Calu3 (cell line): ENCODE results near the gene OR10V1. TPM values are rescaled to one million over a fixed set of nuclear protein-coding genes. Genes with fewer than 3 reads are reported as not detected.

ENCODE experiments used
- Bru-seq: library from RNA; stranded (reverse); fragments of 400-500 nt; gene quantifications from one replicate; lab custom pipeline; 2021; lab: Mats Ljungman, UMichigan
- BruChase-seq, 2 experiments: library from RNA; stranded (reverse); fragments of 400-500 nt; gene quantifications; one replicate each; lab custom pipeline; 2021; lab: Mats Ljungman, UMichigan
- BruUV-seq: library from RNA; stranded (reverse); fragments of 400-500 nt; replicated peaks from 2 replicates; lab custom pipeline; 2021; lab: Mats Ljungman, UMichigan
- CTCF ChIA-PET: fragments of 300-600 bp; sonication (Branson Sonifier 250); formaldehyde crosslinking; loops from one replicate; lab custom pipeline; 2022; ENCODE audit warnings: antibody characterized with exemption; lab: Charles Lee
- DNase-seq: peaks from one replicate; pipeline ENCODE4 v3.0.0; 2022
- H3K27ac Mint-ChIP-seq: one replicate; pipeline ENCODE4 v1.8.0; 2022; ENCODE audit warnings: mixed read lengths; ENCODE audit not compliant: unreplicated experiment
- H3K27me3 Mint-ChIP-seq: one replicate; pipeline ENCODE4 v1.8.0; 2022; ENCODE audit warnings: mixed read lengths; ENCODE audit not compliant: unreplicated experiment
- H3K36me3 Mint-ChIP-seq: one replicate; pipeline ENCODE4 v1.8.0; 2022; ENCODE audit warnings: mild to moderate bottlenecking, moderate library complexity, mixed read lengths; ENCODE audit not compliant: insufficient read depth, unreplicated experiment
- H3K4me1 Mint-ChIP-seq: one replicate; pipeline ENCODE4 v1.8.0; 2022; ENCODE audit warnings: mild to moderate bottlenecking, low read depth, mixed read lengths; ENCODE audit not compliant: unreplicated experiment
- H3K4me3 Mint-ChIP-seq: one replicate; pipeline ENCODE4 v1.8.0; 2022; ENCODE audit warnings: mild to moderate bottlenecking, low read depth, moderate library complexity, mixed read lengths; ENCODE audit not compliant: unreplicated experiment
- H3K9me3 Mint-ChIP-seq: one replicate; pipeline ENCODE4 v1.8.0; 2022; ENCODE audit warnings: low read depth, mixed read lengths; ENCODE audit not compliant: unreplicated experiment
- intact Hi-C: fragments of 100-400 bp; cut with micrococcal nuclease; formaldehyde crosslinking; loops from one replicate; pipeline ENCODE4 v1.10.0; 2022; ENCODE audit not compliant: unreplicated experiment
- long read RNA-seq: library from polyadenylated mRNA; stranded (forward); transcript quantifications from one replicate; pipeline ENCODE4 v2.0.0, GENCODE V29; 2022
- total RNA-seq: library from RNA; stranded (reverse); gene quantifications from 2 replicates; pipeline ENCODE4 v1.2.3, GENCODE V29; 2022
- TF ChIP-seq, protein P1 (sequence below): fragments of 200-600 bp; IDR thresholded peaks from one replicate; pipeline ENCODE4 v1.8.0; 2022; ENCODE audit warnings: antibody characterized with exemption; ENCODE audit not compliant: unreplicated experiment

Gene OR10V1, protein sequence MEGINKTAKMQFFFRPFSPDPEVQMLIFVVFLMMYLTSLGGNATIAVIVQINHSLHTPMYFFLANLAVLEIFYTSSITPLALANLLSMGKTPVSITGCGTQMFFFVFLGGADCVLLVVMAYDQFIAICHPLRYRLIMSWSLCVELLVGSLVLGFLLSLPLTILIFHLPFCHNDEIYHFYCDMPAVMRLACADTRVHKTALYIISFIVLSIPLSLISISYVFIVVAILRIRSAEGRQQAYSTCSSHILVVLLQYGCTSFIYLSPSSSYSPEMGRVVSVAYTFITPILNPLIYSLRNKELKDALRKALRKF
- not detected in 2 replicates for total RNA-seq
- not detected for Bru-seq, nascent RNA
- BruChase-seq, experiment 1, labeled RNA remaining after a 6-hour chase: not detected
- BruChase-seq, experiment 2, labeled RNA remaining after a 2-hour chase: not detected
- long read RNA-seq: 0 reads

DNA sequence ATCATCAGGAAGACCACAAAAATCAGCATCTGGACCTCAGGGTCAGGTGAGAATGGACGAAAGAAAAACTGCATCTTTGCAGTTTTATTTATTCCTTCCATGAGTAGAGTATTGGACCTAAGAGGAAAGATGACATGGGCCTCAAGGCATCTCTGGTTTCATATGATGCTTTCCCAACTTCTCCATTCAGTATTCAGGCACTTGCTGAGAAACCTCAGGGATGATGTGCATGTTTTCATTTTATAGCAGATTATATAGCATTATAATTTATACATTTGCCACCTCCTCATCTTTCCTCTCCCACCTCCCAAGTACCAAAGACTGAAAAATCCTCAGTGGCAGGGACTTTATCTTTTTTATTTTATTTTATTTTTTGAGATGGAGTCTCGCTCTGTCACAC lies at the start of gene OR10V1:
OR10V1 (minus strand) TSS at position 101 of the 400 bp plus-strand sequence; CDS start at position 101, 0 bp downstream.
- CTCF ChIA-PET: no interaction called here
- H3K4me3 Mint-ChIP-seq: no peak within 1 kb of the TSS
- H3K27me3 Mint-ChIP-seq: peaks cover 60% of the 10 kb centered on the region
- H3K27ac Mint-ChIP-seq: no peak within 1 kb of the TSS
- no peaks in the 10 kb centered on the region for H3K4me1 Mint-ChIP-seq
- intact Hi-C loops: no loop called here
- TF ChIP-seq, protein P1, sequence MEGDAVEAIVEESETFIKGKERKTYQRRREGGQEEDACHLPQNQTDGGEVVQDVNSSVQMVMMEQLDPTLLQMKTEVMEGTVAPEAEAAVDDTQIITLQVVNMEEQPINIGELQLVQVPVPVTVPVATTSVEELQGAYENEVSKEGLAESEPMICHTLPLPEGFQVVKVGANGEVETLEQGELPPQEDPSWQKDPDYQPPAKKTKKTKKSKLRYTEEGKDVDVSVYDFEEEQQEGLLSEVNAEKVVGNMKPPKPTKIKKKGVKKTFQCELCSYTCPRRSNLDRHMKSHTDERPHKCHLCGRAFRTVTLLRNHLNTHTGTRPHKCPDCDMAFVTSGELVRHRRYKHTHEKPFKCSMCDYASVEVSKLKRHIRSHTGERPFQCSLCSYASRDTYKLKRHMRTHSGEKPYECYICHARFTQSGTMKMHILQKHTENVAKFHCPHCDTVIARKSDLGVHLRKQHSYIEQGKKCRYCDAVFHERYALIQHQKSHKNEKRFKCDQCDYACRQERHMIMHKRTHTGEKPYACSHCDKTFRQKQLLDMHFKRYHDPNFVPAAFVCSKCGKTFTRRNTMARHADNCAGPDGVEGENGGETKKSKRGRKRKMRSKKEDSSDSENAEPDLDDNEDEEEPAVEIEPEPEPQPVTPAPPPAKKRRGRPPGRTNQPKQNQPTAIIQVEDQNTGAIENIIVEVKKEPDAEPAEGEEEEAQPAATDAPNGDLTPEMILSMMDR: no peak
- H3K9me3 Mint-ChIP-seq: no peaks in the 10 kb centered on the region
- no peaks in the 10 kb centered on the region for H3K36me3 Mint-ChIP-seq
- no TSS peak for BruUV-seq
- no peak for DNase-seq

DNA sequence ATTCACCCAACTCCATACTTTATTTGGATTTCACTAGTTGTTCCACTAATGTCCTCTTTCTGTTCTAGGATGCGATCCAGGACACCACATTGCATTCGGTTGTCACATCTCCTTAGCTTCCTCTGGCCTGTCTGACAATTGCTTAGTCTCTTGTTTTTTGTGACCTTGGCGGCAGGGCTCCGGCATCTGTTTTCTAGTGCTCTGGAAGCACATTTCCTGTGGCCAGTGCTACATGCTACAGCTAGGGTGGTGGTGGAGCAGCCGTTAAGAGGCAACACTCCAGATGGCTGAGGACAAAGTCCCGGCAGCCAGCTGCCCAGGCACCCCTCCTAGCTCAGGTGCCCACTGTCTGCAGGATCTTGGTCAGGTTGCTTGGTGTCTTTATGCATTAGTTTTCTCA lies 48.3 kb upstream of the OR10V1 start:
- Mint-ChIP-seq H3K4me1 (peaks cover 74% of the 10 kb centered on the region), H3K36me3 (peaks cover 19% of the 10 kb centered on the region), H3K9me3 (no peaks in the 10 kb centered on the region), H3K4me3 (no peak overlapping the region), H3K27ac (no peak overlapping the region), H3K27me3 (no peaks in the 10 kb centered on the region)
- no TSS peak for BruUV-seq
- intact Hi-C loops: no loop called here
- CTCF ChIA-PET: interaction anchor here (0.7 kb wide), 1 partner anchor 232 kb away, joined by 4 read pairs; no protein-coding TSS in a partner anchor
- TF ChIP-seq, protein P1: no peak
- no peak for DNase-seq

DNA sequence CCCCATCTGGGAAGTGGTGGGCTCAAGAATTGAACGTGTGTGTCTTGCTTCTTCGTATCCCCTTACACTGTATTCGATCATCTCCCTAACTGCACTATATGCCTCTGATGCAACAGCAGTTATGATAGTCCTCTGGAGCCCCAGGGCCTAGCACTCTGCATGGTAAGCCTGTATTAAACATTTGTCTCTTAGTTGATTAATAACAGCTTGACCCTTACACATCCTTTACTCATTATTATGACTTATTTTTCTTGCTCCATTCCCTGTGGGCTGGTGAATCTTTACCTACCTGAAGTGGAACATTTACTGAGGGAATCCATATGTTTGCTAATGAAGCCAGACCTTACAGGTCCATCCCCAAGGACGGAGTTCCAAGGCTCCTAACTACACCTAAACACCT lies 47.1 kb upstream of the OR10V1 start:
- H3K4me3 Mint-ChIP-seq: peak overlapping the region; percentile 12
- CTCF ChIA-PET: no interaction called here
- H3K27ac Mint-ChIP-seq: no peak overlapping the region
- H3K4me1 Mint-ChIP-seq: peaks cover 82% of the 10 kb centered on the region
- H3K27me3 Mint-ChIP-seq: no peaks in the 10 kb centered on the region
- TF ChIP-seq, protein P1: no peak
- intact Hi-C loops: no loop called here
- no peak for DNase-seq
- H3K36me3 Mint-ChIP-seq: peaks cover 32% of the 10 kb centered on the region
- BruUV-seq: no TSS peak
- H3K9me3 Mint-ChIP-seq: no peaks in the 10 kb centered on the region

DNA sequence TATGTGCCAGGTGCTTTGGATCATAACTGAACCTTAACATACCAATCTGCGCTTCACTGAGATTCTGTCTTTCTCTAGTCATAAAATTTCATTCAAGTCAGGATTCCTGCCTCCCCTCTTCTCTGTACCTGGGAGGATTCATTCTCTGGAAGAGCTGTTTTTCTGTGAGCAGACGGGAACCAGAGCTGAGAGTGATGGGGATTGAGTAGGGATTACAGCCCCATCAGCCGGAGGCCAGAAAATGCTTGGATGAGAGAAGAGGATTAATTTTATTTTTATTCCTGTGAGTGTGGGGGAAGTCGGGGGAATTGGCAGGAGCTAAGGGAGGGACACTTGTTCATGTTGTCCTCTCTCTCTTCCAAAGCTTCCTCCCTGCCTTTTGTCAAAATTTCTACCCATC lies 46.3 kb upstream of the OR10V1 start:
- Mint-ChIP-seq H3K27ac (no peak overlapping the region), H3K36me3 (peaks cover 40% of the 10 kb centered on the region), H3K9me3 (no peaks in the 10 kb centered on the region), H3K4me1 (peaks cover 75% of the 10 kb centered on the region), H3K27me3 (no peaks in the 10 kb centered on the region), H3K4me3 (no peak overlapping the region)
- TF ChIP-seq, protein P1: no peak
- CTCF ChIA-PET: interaction anchor here (1.3 kb wide), 1 partner anchor 101 kb away, joined by 4 read pairs; no protein-coding TSS in a partner anchor
- intact Hi-C loops: loop anchor here (5.0 to 10.0 kb wide), 2 partner anchors 93 to 155 kb away; partner anchors contain the start of gene PATL1
- DNase-seq: no peak
- no TSS peak for BruUV-seq
